UCSD-AML1 (cell line): ENCODE data around the gene APLP2.
"Not testable (repeated sequence)": the region's sequence is repeated elsewhere in the genome, so short reads cannot be mapped to it uniquely, and the experiment has no call there.

Experiments used
- DNase-seq: peaks from one replicate; lab custom pipeline; 2025; ENCODE audit not compliant: unreplicated experiment; lab: John Stamatoyannopoulos, UW

Gene APLP2

DNA sequence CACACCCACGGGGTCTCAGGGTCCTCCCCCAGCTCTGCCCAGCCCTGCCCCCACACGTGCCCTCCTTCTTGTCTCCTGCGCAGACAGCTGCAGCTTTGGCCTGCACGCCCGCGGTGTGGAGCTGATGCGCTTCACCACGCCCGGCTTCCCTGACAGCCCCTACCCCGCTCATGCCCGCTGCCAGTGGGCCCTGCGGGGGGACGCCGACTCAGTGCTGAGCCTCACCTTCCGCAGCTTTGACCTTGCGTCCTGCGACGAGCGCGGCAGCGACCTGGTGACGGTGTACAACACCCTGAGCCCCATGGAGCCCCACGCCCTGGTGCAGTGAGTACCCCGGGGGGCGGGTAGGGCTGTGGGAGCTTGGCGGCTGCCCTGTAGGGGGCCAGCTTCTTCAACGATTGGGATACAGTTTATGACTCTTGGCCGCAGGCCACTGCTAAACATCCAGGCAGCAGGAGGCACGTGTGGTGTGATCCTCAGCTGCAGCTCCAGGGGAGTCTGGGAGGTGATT lies 120.7 kb downstream of the APLP2 start:
- DNase-seq = no peak

DNA sequence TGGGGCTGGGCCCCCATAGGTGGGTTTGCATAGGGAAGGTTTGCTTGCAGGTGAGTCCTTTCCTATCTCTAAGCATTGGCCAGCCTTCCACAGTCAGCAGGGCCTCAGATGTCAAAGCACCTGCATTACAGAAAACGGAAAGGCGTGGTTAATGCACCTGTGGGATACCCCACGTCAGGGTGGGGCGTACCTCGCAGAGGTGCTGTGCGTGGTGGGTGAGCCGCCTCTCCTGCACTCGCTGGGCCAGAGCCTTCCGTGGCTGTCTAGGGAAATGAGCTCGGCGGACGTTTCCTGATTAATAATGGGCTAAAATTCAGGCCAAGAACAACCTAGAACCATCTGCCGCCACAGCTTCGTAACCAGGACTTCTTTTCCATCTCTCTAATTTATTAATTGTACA lies 122.2 kb downstream of the APLP2 start:
- DNase-seq = no peak

DNA sequence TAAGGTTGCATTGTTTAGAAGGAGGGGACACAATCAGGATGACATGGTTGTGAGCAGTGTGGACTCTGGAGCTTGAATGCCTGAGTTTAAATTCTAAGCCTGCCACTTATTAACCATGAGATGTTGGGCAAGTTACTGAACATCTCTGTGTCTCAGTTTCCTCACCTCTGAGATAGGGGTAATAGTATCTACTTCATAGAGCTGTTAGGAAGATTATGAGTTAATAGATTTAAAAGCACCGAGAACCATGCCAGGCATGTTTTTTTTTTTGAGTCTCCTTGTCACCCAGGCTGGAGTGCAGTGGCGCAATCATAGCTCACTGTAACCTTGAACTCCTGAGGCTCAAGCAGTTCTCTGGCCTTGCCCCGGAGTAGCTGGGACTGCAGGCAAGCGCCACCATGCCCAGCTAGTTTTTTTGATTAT lies 123.2 kb downstream of the APLP2 start:
- no peak for DNase-seq

DNA sequence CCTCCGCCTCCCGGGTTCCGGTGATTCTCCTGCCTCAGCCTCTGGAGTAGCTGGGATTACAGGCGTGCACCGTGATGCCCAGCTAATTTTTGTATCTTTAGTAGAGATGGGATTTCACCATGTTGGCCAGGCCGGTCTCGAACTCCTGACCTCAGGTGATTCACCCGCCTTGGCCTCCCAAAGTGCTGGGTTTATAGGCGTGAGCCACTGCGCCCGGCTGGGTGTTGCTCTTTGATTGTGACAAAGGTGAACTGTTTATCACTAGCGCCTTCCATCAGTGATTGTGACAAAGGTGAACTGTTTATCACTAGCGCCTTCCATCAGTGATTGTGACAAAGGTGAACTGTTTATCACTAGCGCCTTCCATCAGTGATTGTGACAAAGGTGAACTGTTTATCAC lies 123.9 kb downstream of the APLP2 start:
- DNase-seq = not testable (repeated sequence)
